Body of pancreas (tissue), 4 donors: ENCODE results near the gene DLGAP1. TPM values are rescaled to one million over a fixed set of nuclear protein-coding genes. Genes with fewer than 3 reads are reported as not detected.

Source experiments
- ATAC-seq: fragments of 150-250 bp; one replicate; pipeline ENCODE4 v1.9.1; 2016
- DNase-seq, 4 donors: peaks; one replicate each; pipeline ENCODE4 v3.0.0-alpha.2; 2019
- H3K27ac ChIP-seq, 4 donors: fragments of 200-600 bp; sonication (generic); 1 replicate in 3 of 4; 2 replicates in 1 of 4; pipeline versions ENCODE4 v1.5.1 to v1.6.1; 2016 to 2019; ENCODE audit warnings: mild to moderate bottlenecking in 1 of 4, mixed read lengths in 1 of 4, moderate library complexity in 1 of 4
- H3K27me3 ChIP-seq, 2 donors: fragments of 200-600 bp; sonication (generic); one replicate each; pipeline ENCODE4 v1.6.0; 2016; ENCODE audit warnings: mild to moderate bottlenecking in 1 of 2
- H3K36me3 ChIP-seq, 2 donors: fragments of 200-600 bp; sonication (generic); replicated peaks in 1 of 2; 2 replicates each; pipeline ENCODE4 v1.5.1; 2016; ENCODE audit warnings: low read depth in 2 of 2; ENCODE audit not compliant: insufficient read depth in 1 of 2
- H3K4me1 ChIP-seq: fragments of 200-600 bp; sonication (generic); one replicate; pipeline ENCODE4 v1.6.0; 2016
- H3K4me3 ChIP-seq, 2 donors: fragments of 200-600 bp; sonication (generic); 1 replicate in 1 of 2; 2 replicates in 1 of 2; pipeline ENCODE4 v1.5.1; 2016 to 2019
- H3K9me3 ChIP-seq, 3 donors: fragments of 200-600 bp; sonication (generic); 1 replicate in 2 of 3; 2 replicates in 1 of 3; pipeline ENCODE4 v1.5.1; 2016
- POLR2A ChIP-seq, 3 donors: fragments of 450-650 bp; IDR thresholded peaks; one replicate each; pipeline ENCODE4 v1.6.1; 2016; ENCODE audit warnings: antibody characterized with exemption in 3 of 3, mild to moderate bottlenecking in 2 of 3
- WGBS, 2 donors: methylation state at CpG; one replicate each; pipeline ENCODE4 v1.1.5; 2017; 5-methylcytosine and 5-hydroxymethylcytosine counted together
- intact Hi-C: fragments of 100-400 bp; cut with DNase I; formaldehyde crosslinking; loops from one replicate; pipeline ENCODE4 v1.15.1; 2023
- total RNA-seq, 2 donors: library from RNA; depleted of rRNA; stranded (reverse); fragments of >200 nt; gene quantifications; one replicate each; pipeline ENCODE4 v1.1.0, GENCODE V29; 2016
- TF ChIP-seq, protein P1 (sequence below), 7 experiments: fragments of 450-650 bp in 4 of 7; fragments of 200-600 bp in 3 of 7; sonication (generic) in 3 of 7; IDR thresholded peaks; one replicate each; pipeline ENCODE4 v1.5.1; 2016 to 2019; ENCODE audit warnings: antibody characterized with exemption in 7 of 7

DLGAP1 gene
- total RNA-seq, 2 donors from 2014 or later: 0.52 to 7.9 TPM

- Histone ChIP-seq H3K9me3 (peaks cover 0 to 7% (median 0%) of the 10 kb centered on the region in 3 donors), H3K4me3 (no peak overlapping the region), H3K4me1 (no peaks in the 10 kb centered on the region), H3K27me3 (no peaks in the 10 kb centered on the region), H3K36me3 (no peaks in the 10 kb centered on the region), H3K27ac (no peak overlapping the region)
- intact Hi-C loops: no loop called here
- no peak for TF ChIP-seq POLR2A (IDR thresholded peaks at IDR 0.05)
- TF ChIP-seq, protein P1, sequence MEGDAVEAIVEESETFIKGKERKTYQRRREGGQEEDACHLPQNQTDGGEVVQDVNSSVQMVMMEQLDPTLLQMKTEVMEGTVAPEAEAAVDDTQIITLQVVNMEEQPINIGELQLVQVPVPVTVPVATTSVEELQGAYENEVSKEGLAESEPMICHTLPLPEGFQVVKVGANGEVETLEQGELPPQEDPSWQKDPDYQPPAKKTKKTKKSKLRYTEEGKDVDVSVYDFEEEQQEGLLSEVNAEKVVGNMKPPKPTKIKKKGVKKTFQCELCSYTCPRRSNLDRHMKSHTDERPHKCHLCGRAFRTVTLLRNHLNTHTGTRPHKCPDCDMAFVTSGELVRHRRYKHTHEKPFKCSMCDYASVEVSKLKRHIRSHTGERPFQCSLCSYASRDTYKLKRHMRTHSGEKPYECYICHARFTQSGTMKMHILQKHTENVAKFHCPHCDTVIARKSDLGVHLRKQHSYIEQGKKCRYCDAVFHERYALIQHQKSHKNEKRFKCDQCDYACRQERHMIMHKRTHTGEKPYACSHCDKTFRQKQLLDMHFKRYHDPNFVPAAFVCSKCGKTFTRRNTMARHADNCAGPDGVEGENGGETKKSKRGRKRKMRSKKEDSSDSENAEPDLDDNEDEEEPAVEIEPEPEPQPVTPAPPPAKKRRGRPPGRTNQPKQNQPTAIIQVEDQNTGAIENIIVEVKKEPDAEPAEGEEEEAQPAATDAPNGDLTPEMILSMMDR (IDR thresholded peaks at IDR 0.05): no peak
- 64 to 67% methylated on average over 11 of the region's 11 CpGs for WGBS, 2 donors
- DNase-seq (no peak), ATAC-seq (no peak)
These were observed 934.6 kb downstream of the DLGAP1 start for GRCh38 chr18:3520230-3521085.

- no peaks in the 10 kb centered on the region for H3K36me3 ChIP-seq
- 79 to 80% methylated on average over 15 of the region's 15 CpGs for WGBS, 2 donors
- H3K27me3 ChIP-seq: no peaks in the 10 kb centered on the region
- no peak overlapping the region for H3K4me3 ChIP-seq
- no peak overlapping the region for H3K27ac ChIP-seq
- intact Hi-C loops: no loop called here
- ATAC-seq: no peak
- no peak for DNase-seq
- no peaks in the 10 kb centered on the region for H3K4me1 ChIP-seq
- H3K9me3 ChIP-seq: no peaks in the 10 kb centered on the region
- TF ChIP-seq POLR2A (IDR thresholded peaks at IDR 0.05): no peak
- TF ChIP-seq, protein P1 (IDR thresholded peaks at IDR 0.05): no peak
These were observed 940.5 kb downstream of the DLGAP1 start for GRCh38 chr18:3514312-3515216.

GRCh38 chr18:3513481-3513880, 941.6 kb downstream of the DLGAP1 start:
- intact Hi-C loops: no loop called here
- no peak for DNase-seq
- no peak for ATAC-seq
- WGBS, 2 donors: 82 to 85% methylated on average over 1 of the region's 1 CpG
- no peaks in the 10 kb centered on the region for H3K9me3 ChIP-seq
- H3K27me3 ChIP-seq: no peaks in the 10 kb centered on the region
- no peak overlapping the region for H3K27ac ChIP-seq
- no peaks in the 10 kb centered on the region for H3K36me3 ChIP-seq
- TF ChIP-seq, protein P1 (IDR thresholded peaks at IDR 0.05): no peak
- no peak for TF ChIP-seq POLR2A (IDR thresholded peaks at IDR 0.05)
- no peaks in the 10 kb centered on the region for H3K4me1 ChIP-seq
- no peak overlapping the region for H3K4me3 ChIP-seq

DNA sequence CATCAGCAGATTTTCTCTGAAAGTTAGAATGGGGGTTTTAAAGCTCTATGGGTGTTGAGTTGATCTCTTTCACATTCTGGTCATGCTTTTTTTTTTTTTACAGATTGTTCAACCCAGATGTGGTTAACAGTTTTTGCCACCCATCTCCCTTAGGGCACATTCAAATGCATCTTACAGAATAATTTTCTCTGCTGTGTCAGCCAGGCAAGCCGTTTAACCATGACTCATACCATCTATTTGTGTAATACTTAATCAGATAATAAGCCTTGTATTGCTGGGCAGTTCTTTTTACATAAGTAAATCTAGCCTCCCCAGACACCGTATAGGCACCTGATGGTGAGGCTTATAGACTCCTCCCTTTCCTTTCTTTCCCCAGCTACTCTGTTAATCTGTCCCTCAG, 943.1 kb downstream of the DLGAP1 start:
- 35% methylated on average over 2 of the region's 2 CpGs for WGBS, 2 donors
- Histone ChIP-seq H3K4me3 (no peak overlapping the region), H3K27me3 (no peaks in the 10 kb centered on the region), H3K27ac (no peak overlapping the region), H3K9me3 (no peaks in the 10 kb centered on the region), H3K36me3 (no peaks in the 10 kb centered on the region), H3K4me1 (no peaks in the 10 kb centered on the region)
- DNase-seq (no peak), ATAC-seq (no peak)
- TF ChIP-seq, protein P1 (IDR thresholded peaks at IDR 0.05): no peak
- TF ChIP-seq POLR2A (IDR thresholded peaks at IDR 0.05): no peak
- intact Hi-C loops: no loop called here
